KMS-11 (cell line): ENCODE measurements around the gene RTTN.

Experiments used
- H2AFZ ChIP-seq: fragments of 200-600 bp; sonication (generic); 2 replicates; pipeline ENCODE4 v1.6.1; 2016; ENCODE audit warnings: antibody characterized with exemption, mixed run types, low read depth
- H3K27ac ChIP-seq: fragments of 200-600 bp; sonication (generic); 2 replicates; pipeline ENCODE4 v1.6.1; 2016; ENCODE audit warnings: mild to moderate bottlenecking, mixed run types
- H3K27me3 ChIP-seq: fragments of 200-600 bp; sonication (generic); 2 replicates; pipeline ENCODE4 v1.6.1; 2017; ENCODE audit warnings: mild to moderate bottlenecking, low read depth, mixed run types, moderate library complexity; ENCODE audit not compliant: insufficient read depth
- H3K36me3 ChIP-seq: fragments of 200-600 bp; sonication (generic); 2 replicates; pipeline ENCODE4 v1.6.1; 2017; ENCODE audit warnings: mild to moderate bottlenecking, mixed run types; ENCODE audit not compliant: insufficient read depth
- H3K4me1 ChIP-seq: fragments of 200-600 bp; sonication (generic); 2 replicates; pipeline ENCODE4 v1.6.1; 2016; ENCODE audit warnings: mild to moderate bottlenecking, low read depth, mixed run types; ENCODE audit not compliant: poor library complexity, severe bottlenecking
- H3K4me2 ChIP-seq: fragments of 200-600 bp; sonication (generic); 2 replicates; pipeline ENCODE4 v1.7.0; 2016; ENCODE audit warnings: mild to moderate bottlenecking, mixed run types
- H3K4me3 ChIP-seq: fragments of 200-600 bp; sonication (generic); IDR thresholded peaks from 2 replicates; pipeline ENCODE4 v1.6.1; 2017; ENCODE audit warnings: low read depth, low read length, mixed read lengths; ENCODE audit not compliant: insufficient read depth
- H3K79me2 ChIP-seq: fragments of 200-600 bp; sonication (generic); 2 replicates; pipeline ENCODE4 v1.6.1; 2016; ENCODE audit warnings: low read depth, mixed run types; ENCODE audit not compliant: insufficient read depth
- H3K9ac ChIP-seq: fragments of 200-600 bp; sonication (generic); 2 replicates; pipeline ENCODE4 v1.6.1; 2016; ENCODE audit warnings: mild to moderate bottlenecking, mixed run types
- H4K20me1 ChIP-seq: fragments of 200-600 bp; sonication (generic); 2 replicates; pipeline ENCODE4 v1.6.1; 2016; ENCODE audit warnings: mild to moderate bottlenecking, mixed run types; ENCODE audit not compliant: insufficient read depth
- TF ChIP-seq, protein P1 (sequence below): fragments of 200-600 bp; sonication (generic); conservative IDR thresholded peaks from 2 replicates; pipeline ENCODE4 v1.6.1; 2017; ENCODE audit warnings: low read depth, mild to moderate bottlenecking, antibody characterized with exemption, low read length, moderate library complexity, mixed read lengths

RTTN gene

DNA sequence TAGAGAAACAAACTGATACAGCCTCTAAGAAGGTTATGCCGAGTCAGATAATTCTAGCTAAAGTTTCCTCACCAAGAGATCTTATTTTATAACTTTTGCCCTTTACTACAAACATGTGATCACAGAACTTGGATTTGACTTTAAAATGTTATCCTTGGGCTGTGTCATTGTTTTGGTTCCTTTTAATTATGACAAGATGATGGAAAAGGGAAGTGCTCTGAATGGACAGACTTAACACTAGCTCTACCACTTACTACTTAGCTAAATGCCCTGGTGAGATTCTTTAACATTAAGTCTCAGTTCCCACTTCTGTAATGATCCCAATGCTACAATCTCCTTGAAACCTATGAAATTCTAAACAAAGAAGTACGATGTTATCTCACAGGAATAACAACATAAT is 69.9 kb downstream of the RTTN start:
- Histone ChIP-seq H3K36me3 (peaks cover 7% of the 10 kb centered on the region; the same call in 1 of the 2 replicates), H3K4me2 (no peak overlapping the region), H3K79me2 (no peaks in the 10 kb centered on the region; the same call in 1 of the 2 replicates), H3K27me3 (no peaks in the 10 kb centered on the region), H3K4me1 (peaks cover 41% of the 10 kb centered on the region), H3K4me3 (no peak overlapping the region), H3K9ac (no peak overlapping the region), H3K27ac (no peak overlapping the region), H4K20me1 (no peaks in the 10 kb centered on the region), H2AFZ (no peak overlapping the region)
- TF ChIP-seq, protein P1, sequence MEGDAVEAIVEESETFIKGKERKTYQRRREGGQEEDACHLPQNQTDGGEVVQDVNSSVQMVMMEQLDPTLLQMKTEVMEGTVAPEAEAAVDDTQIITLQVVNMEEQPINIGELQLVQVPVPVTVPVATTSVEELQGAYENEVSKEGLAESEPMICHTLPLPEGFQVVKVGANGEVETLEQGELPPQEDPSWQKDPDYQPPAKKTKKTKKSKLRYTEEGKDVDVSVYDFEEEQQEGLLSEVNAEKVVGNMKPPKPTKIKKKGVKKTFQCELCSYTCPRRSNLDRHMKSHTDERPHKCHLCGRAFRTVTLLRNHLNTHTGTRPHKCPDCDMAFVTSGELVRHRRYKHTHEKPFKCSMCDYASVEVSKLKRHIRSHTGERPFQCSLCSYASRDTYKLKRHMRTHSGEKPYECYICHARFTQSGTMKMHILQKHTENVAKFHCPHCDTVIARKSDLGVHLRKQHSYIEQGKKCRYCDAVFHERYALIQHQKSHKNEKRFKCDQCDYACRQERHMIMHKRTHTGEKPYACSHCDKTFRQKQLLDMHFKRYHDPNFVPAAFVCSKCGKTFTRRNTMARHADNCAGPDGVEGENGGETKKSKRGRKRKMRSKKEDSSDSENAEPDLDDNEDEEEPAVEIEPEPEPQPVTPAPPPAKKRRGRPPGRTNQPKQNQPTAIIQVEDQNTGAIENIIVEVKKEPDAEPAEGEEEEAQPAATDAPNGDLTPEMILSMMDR, result no peak

DNA sequence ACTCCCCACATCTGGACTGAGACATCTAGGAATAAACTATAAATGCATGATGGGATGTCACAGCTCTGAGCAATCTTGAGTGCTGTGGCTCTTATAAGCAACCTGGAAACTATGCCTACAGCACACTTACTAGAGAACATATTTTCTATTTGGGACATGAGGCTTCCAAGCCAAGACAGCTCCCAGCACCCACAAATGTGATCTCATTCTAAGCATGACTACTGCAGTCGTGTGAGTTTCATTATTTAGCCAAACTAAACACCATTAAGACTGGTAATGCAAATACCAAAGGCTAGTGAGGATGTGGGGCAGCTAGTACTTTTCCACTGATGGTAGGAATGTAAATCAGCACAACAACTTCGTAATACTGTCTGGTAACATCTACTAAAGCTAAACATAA is 72.5 kb downstream of the RTTN start:
- H3K4me2 ChIP-seq, result no peak overlapping the region
- no peak overlapping the region for H2AFZ ChIP-seq
- no peak overlapping the region for H3K27ac ChIP-seq
- H3K36me3 ChIP-seq, result peaks cover 16% of the 10 kb centered on the region; the same call in 1 of the 2 replicates
- no peak overlapping the region for H3K4me3 ChIP-seq
- H4K20me1 ChIP-seq, result no peaks in the 10 kb centered on the region
- TF ChIP-seq, protein P1, result no peak
- peaks cover 26% of the 10 kb centered on the region for H3K4me1 ChIP-seq
- H3K27me3 ChIP-seq, result no peaks in the 10 kb centered on the region
- no peak overlapping the region for H3K9ac ChIP-seq
- H3K79me2 ChIP-seq, result no peaks in the 10 kb centered on the region

DNA sequence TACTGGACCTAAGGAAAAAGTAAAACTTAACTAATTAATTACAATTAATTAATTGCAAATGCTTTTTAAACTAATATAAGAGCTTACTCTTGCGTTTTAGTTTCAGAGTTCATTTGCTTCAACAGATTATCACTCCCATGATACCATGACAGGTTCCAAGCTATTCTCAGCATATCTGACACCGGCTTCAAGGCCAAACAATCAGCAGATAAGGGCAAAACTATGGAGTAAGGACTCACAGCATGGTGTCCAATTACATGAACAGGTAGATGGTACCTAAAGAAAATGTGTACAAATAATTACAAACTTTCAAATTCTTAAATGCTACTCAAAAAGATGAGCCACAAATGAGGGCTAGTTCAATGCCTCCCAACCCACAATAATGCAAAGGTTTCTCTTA is 77.2 kb downstream of the RTTN start:
- H3K79me2 ChIP-seq, result no peaks in the 10 kb centered on the region
- H3K27me3 ChIP-seq, result no peaks in the 10 kb centered on the region
- no peak overlapping the region for H3K4me3 ChIP-seq
- no peak overlapping the region for H2AFZ ChIP-seq
- H3K36me3 ChIP-seq, result peaks cover 14% of the 10 kb centered on the region; the same call in 1 of the 2 replicates
- H3K9ac ChIP-seq, result no peak overlapping the region
- no peaks in the 10 kb centered on the region for H4K20me1 ChIP-seq
- no peak overlapping the region for H3K4me2 ChIP-seq
- TF ChIP-seq, protein P1, result no peak
- H3K27ac ChIP-seq, result no peak overlapping the region
- H3K4me1 ChIP-seq, result peaks cover 9% of the 10 kb centered on the region

DNA sequence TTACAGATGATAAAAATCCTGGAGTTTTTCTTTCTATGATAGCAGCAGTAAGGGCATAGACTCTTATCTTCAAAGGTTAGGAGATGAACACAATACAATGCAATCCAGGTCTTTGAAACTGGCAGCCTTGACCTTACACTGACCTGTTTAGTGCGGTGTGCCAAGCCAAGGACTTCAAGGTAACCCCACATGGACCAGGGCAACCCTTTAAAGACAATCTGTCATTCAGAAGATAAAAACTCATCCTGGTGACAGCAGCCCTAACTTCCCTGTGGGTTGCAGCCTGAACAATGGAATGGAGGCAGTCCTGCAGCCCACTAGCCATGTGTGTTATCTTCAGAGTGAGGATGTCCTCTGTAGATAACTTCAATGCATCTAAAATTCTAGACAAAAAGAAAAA is 78.1 kb downstream of the RTTN start:
- Histone ChIP-seq H2AFZ (no peak overlapping the region), H3K79me2 (no peaks in the 10 kb centered on the region), H3K9ac (no peak overlapping the region), H3K4me3 (no peak overlapping the region), H3K4me2 (no peak overlapping the region), H3K27me3 (no peaks in the 10 kb centered on the region), H3K27ac (no peak overlapping the region), H4K20me1 (no peaks in the 10 kb centered on the region), H3K4me1 (peaks cover 9% of the 10 kb centered on the region), H3K36me3 (peaks cover 14% of the 10 kb centered on the region; the same call in 1 of the 2 replicates)
- TF ChIP-seq, protein P1, result no peak
